HL-60/S4 (cell line): ENCODE measurements around the gene SCN3B.

Source experiments
- in situ Hi-C: fragments of 300-500 bp; cut with MboI; formaldehyde crosslinking; loops from 2 replicates; pipeline ENCODE4 v1.14.3; 2022; ENCODE audit warnings: low sequenced_read_pairs

Gene SCN3B, protein sequence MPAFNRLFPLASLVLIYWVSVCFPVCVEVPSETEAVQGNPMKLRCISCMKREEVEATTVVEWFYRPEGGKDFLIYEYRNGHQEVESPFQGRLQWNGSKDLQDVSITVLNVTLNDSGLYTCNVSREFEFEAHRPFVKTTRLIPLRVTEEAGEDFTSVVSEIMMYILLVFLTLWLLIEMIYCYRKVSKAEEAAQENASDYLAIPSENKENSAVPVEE

DNA sequence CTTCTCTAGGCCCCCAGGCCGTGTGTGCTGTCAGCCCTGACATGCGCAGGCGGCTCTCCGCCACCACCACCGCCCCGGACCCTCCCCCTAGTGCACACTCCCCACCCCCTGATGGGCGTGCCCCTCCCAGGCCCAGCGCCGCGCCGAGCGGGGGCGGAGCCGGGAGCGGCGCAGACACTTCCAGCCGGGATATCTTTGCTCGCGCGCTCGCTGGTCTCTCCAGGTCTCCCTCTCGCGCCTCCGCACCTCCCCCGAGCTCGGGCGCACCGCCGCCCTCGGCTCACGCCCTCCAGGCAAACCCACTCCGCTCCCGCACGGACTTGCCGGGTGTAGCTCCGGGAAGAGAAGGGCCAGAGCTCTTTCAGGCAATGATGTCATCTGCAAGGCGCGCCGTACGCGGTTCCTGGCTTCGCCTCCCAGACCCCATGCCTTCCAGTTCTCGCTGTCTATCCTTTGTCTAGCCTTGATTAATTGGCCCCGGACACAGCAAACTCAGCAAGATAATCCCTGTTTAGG is at the start of gene SCN3B:
TSS of gene SCN3B (minus strand) at position 59 of the 516 bp plus-strand sequence. CDS start 823 bp downstream, outside the sequence.
- in situ Hi-C loops, result no loop called here

DNA sequence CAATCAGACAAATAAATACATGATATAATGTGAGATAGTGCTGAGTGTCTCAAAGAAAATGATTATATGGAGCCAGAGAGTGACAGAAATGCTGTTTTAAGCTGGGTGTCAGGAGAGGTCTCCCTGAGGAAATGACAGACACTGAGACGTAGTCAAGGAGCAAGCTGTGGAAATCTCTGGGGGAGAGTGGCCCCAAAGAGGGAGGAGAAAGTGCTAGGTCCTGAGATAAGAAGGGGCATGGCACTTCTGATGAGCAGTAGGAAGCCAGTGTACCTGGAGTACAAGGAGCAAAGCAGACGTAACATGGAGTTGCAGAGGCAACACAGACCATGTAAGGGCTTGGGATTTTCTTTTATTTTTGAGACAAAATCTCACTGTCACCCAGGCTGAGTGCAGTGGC is 48.3 kb upstream of the SCN3B start:
- in situ Hi-C loops, result no loop called here

- in situ Hi-C loops, result no loop called here
Measured at GRCh38 chr11:123702139-123702538, 47.7 kb upstream of the SCN3B start.

- in situ Hi-C loops, result no loop called here
Measured at GRCh38 chr11:123700772-123701171, 46.3 kb upstream of the SCN3B start.

DNA sequence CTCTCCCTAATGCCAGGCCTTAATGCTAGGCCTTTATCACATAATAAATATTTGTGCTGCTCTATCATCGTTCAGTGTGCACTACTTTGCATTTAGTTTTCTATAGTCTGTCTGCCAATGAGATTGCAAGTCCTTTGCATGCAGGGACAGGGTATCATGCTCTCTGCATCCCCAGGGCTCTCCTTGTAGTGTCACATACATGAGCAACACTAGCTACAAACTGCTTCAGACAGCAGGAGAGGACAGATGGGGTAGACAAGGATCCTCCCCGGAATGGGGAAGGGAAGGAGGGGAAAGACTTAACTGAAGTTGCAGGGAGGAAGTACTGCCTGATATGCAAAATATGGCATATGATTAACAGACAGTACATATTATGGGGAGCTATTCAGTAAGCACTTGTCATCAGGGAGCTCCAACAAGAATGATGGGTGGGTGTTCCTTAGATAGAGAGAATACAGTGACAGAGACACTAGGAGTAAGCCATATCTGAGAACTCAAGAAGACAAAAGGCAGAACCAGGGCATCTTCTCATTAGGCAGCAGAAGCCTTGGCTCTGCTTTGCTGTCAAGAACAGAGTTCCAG is 44.2 kb upstream of the SCN3B start:
- in situ Hi-C loops, result no loop called here

GRCh38 chr11:123696183-123696582 is 41.8 kb upstream of the SCN3B start:
- in situ Hi-C loops, result no loop called here

- in situ Hi-C loops, result no loop called here
Measured at GRCh38 chr11:123695231-123695630, 40.8 kb upstream of the SCN3B start.

- in situ Hi-C loops, result no loop called here
Measured at GRCh38 chr11:123694551-123694950, 40.1 kb upstream of the SCN3B start.

DNA sequence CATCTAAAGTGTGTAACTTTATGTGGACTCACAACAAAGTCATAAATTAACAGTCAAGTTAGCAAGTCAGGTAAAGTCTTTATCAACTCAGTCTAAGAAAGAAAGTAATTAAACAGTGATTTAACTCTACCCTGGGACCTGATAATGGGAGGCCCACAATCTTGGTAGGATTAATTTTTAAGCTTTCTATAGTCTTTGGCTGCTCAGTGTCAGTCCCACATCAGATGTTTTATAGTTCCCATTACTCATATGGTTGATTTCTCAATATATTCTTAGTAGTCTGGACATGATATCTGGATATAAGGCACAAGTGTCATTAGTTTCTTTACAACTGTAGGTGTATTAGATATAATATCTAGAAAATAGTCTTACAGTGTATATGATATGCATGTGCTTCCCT is 38.5 kb upstream of the SCN3B start:
- in situ Hi-C loops, result no loop called here

DNA sequence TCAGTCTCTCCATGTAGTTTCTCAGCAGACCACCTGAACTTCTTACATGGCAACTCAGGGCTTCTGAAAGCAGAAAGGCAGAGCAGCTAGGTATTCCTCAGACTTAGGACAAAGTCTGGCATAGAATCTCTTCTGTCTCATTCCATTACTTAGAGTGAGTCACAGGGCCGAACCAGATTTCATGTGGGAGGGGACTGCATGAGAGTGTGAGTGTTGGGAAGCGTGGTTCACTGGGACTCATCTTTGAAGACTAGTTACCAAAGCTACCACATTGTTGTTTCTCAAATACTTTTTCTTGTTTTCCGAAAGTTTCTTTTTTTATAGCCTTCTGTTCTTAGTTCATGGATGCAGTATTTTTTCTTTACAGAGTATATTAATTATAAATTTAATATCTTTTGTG is 36.1 kb upstream of the SCN3B start:
- in situ Hi-C loops, result no loop called here

DNA sequence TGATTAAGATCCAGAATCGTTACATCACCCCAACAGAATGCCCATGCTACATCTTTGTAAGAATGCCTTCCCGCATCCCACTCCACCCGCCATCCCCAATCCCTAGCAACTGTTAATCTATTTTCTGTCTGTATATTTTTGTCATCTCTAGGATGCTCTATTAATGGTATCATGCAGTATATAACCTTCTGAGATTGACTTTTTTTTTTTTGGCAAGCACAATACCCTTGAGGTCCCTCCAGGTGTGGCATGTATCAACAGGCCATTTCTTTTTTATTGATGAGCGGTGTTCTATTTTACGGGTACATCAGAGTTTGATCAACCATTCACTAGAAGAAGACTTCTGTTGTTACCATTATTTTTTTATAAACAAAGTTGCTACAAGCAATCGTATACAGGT is 30.2 kb upstream of the SCN3B start:
- in situ Hi-C loops, result no loop called here

- in situ Hi-C loops, result no loop called here
Measured at GRCh38 chr11:123683428-123684170, 29.2 kb upstream of the SCN3B start.

- in situ Hi-C loops, result no loop called here
Measured at GRCh38 chr11:123682696-123683410, 28.4 kb upstream of the SCN3B start.

GRCh38 chr11:123681030-123681429 is 26.6 kb upstream of the SCN3B start:
- in situ Hi-C loops, result no loop called here

DNA sequence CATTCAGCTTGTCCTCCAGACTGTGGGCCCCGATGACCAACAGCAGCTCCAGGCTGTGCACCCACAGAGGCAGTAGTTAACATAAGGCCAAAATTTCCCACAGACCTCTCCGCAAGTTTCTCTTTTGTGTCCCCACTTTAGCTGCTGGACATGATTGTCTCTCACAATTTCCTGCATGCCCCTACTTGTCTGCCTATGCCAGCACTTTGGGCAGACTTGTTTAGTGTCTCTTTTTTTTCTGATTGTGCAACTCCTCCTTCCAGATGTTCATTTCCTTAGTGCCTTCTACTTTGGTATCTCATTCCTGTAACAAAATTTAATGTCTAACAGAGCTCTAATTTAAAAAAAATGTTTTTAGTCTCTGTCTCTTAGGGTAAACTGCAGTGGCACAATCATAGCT is 23.8 kb upstream of the SCN3B start:
- in situ Hi-C loops, result no loop called here

DNA sequence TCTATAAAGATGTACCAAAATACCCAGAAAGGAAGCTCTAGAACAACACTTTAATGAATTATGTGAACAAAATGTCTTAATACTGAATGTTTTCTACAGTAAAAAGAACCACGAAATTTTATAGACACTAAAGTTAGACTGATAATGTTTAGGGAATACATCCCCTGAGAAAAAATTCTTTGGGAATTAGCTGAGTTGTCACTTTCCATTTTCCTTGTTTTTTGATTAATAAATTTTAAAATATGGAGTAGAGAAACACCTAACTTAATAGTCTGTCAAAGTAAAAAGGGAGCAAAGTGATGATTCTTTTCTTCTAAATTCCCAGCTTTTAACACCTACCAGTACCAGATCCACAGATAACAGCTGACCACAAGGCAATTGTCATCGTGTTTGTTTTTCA is 23.1 kb upstream of the SCN3B start:
- in situ Hi-C loops, result no loop called here

DNA sequence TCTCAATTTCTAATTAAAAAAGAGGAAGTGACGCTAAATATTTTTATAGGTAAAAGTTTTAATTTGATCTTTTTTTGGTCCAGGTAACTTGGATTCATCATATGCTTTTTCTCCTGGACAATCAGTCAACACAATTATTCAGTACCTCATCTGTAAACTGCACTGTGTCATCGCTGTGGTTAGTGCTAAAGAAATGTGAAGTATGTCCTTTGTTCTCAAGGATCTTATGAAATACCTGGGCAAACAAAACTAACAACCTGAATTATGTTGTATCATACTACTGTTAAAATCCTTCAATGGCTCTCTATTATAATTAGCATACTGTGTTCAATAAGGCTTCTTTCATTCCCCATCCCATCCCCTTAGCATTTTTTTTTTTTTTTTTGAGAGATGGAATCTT is 19.9 kb upstream of the SCN3B start:
- in situ Hi-C loops, result no loop called here

DNA sequence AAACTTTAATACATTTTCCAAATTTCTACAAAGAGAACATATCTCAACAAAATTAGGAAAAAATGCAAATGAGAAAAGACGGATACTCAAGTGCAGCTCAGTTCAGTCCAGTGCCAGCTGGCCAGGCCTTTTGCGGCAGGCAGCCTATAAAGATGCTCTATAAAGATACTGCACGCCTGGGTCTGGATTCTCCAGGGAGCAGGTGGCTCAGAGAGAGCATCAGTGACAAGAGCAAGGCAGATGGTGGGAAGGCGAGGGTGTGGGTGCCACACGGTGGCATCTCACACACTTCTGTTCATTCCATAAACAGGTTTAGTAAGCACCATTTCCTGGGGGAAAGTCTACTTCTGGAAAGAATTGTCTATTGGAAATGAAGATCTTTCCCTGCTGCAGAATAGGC is 18.1 kb upstream of the SCN3B start:
- in situ Hi-C loops, result no loop called here

GRCh38 chr11:123671534-123671933 is 17.1 kb upstream of the SCN3B start:
- in situ Hi-C loops, result no loop called here

GRCh38 chr11:123670081-123670480 is 15.7 kb upstream of the SCN3B start:
- in situ Hi-C loops, result no loop called here

DNA sequence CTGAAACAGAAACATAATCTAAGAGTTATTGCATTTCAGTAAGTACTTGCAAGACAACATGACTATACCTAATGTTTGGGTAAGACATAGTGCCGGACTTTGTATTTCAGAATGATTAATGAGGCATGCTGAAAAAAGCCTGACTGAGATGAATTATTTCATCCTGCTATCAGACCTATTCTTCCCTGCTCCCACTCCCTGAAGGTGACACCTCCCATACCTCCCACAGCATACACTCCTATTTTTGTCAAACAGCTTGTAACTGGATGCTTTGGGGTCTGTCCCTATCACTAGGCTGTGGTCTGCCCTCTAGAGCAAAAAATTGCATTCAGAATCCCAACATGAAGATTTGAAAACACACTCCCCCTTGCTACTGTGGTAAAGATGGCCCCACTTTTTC is 10.9 kb upstream of the SCN3B start:
- in situ Hi-C loops, result no loop called here
